Activated T-cell treated with anti-CD3 and anti-CD28 coated beads for 48 hours (primary cell): ENCODE data around the gene DDR1.
A peak's percentile ranks its signal among the peaks of the same experiment; 100 is the strongest.
"Not testable (repeated sequence)": the region's sequence is repeated elsewhere in the genome, so short reads cannot be mapped to it uniquely, and the experiment has no call there.

Experiments
- DNase-seq: peaks from one replicate; pipeline ENCODE4 v3.0.0-alpha.2; 2020; ENCODE audit warnings: low read depth

Gene DDR1

DNA sequence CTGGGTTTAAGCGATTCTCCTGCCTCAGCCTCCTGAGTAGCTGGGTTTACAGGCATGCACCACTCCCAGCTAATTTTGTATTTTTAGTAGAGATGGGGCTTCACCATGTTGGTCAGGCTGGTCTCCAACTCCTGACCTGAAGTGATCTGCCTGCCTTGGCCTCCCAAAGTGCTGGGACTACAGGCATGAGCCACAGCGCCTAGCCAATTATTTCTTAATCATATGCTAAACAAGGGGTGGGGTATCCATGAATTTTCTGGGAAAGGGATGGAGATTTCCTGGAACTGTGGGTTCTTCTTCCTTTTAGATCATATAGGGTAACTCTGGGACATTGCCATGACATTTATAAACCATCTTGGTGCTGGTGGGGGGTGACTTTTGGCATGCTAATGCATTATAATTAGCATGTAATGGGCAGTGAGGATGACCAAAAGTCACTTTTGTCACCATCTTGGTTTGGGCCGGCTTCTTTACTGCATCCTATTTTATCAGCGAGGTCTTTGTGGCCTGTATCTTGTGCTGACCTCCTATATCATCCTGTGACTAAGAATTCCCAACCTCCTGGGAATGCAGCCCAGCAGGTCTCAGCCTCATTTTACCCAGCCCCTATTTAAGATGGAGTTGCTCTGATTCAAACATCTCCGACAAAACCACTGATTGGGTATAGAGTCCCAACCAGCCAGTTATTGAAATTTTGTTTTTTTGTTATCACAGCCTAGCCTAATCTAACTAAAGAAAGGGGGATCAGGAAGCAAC lies 29.9 kb upstream of the DDR1 start:
- no peak for DNase-seq

- no peak for DNase-seq
Observed at GRCh38 chr6:30855429-30856075, 28.8 kb upstream of the DDR1 start.

GRCh38 chr6:30857112-30857511 lies 27.2 kb upstream of the DDR1 start:
- no peak for DNase-seq

GRCh38 chr6:30857549-30857948 lies 26.8 kb upstream of the DDR1 start:
- no peak for DNase-seq

GRCh38 chr6:30859726-30860125 lies 24.6 kb upstream of the DDR1 start:
- not testable (repeated sequence) for DNase-seq

DNA sequence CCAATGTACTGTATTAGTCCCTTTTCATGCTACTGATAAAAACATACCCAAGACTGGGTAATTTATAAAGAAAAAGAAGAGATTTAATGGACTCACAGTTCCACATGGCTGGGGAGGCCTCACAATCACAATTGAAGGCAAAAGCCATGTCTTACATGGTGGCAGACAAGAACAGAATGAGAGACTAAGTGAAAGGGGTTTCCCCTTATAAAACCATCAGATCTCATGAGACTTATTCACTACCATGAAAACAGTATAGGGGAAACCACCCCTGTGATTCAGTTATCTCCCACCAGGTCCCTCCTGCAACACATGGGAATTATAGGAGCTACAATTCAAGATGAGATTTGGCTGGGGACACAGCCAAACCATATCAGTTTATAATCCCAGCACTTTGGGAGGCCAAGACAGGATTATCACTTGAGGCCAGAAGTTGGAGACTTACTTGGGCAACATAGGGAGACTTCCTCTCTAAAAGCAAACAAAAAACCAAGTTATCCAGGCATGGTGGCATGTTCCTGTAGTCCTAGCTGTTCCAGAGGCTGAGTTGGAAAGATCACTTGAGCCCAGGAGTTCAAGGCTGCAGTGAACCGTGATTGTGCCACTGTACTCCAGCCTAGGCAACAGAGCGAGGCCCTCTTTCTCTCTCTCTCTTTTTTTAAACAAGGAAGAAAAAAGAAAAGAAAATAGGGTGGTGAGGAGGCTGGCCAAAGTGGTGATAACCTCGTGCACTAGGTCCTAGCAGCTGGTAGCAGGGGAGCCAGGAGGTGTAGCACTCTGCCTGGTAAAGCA lies 22.9 kb upstream of the DDR1 start:
- DNase-seq = no peak

DNA sequence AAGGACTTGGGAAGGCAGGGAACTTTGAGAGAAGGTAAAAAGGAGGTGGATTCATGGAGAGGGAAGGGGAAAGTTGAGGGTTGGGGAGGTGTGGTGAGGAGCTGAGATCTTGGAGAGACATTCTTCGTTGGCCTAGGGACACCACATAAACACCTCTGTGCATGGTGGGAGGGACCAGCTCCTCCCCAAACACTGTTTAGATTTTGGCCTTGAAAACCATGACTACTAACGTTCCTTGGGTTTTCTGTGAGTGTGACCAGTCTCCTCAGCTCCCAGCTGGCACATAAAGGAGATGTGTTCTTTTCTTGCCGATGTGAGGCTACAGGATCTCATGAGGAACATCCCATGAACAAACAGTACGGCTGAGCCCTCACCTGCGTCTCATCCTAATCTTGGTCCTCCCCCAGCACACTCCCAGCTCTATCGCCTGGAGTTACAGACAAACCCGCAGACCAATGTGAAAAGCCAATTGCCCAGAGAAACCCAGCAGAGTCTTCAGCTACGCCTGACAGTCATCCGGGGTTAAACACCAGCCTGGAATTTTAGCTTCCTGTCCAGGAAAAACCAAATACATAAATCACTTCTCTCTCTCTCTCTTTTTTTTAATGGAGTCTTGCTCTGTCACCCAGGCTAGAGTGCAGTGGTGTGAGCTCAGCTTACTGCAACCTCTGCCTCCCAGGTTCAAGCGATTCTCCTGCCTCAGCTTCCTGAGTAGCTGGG lies 22.0 kb upstream of the DDR1 start:
- DNase-seq = no peak

DNA sequence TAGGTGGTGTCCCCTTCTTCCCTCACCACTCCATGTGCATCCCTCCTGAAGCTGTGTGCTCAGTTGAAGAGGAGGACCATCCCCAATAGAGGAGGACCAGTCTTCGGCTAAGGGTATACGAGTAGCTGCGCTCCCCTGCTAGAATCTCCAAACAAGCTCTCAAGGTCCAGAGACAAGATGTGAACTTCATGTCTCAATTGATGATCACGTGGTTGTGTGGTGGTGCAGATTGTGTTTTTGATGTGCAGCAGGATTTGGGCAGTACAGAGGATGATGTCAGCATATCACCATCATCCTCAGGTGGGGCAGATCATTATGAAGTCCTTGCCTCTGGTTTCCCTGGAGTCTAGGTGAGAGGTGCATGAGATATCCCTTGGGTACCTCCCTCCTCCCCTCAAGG lies 20.0 kb upstream of the DDR1 start:
- DNase-seq = no peak

DNA sequence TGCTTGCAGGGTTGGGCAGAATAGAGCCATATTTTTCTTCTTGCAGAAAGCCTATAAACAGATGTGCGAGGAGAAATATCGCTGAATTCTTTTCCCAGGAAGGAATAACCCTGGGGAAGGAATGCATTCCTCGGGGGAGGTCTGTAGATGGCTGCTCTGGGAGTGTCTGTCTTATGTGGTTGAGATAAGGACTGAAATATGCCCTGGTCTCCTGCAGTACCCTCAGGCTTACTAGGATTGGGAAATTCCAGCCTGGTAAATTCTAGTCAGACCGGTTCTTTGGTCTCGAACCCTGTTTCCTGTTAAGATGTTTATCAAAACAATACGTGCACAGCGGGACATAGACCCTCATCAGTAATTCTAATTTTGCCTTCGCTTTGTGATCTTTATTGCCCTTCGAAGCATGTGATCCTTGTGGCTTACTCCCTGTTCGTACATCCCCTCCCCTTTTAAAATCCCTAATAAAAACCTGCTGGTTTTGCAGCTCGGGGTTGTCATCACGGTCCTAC lies 15.0 kb upstream of the DDR1 start:
- DNase-seq = not testable (repeated sequence)

DNA sequence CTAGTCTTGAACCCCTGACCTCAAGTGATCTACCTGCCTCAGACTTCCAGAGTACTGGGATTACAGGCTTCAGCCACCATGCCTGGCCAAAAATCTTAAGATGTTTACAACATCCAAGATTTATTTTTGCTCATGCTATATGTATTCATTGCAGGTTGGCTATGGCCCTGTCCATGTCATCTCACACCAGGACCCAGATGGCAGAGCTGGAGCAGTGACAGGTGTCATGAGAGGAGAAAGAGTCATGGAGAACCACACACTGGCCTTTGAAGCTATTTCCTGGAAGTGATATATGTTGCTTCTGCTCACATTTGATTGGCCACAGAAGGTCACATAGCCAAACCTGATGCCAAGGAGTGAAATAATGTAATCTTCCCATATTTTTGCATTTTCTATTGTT lies 13.8 kb upstream of the DDR1 start:
- no peak for DNase-seq

DNA sequence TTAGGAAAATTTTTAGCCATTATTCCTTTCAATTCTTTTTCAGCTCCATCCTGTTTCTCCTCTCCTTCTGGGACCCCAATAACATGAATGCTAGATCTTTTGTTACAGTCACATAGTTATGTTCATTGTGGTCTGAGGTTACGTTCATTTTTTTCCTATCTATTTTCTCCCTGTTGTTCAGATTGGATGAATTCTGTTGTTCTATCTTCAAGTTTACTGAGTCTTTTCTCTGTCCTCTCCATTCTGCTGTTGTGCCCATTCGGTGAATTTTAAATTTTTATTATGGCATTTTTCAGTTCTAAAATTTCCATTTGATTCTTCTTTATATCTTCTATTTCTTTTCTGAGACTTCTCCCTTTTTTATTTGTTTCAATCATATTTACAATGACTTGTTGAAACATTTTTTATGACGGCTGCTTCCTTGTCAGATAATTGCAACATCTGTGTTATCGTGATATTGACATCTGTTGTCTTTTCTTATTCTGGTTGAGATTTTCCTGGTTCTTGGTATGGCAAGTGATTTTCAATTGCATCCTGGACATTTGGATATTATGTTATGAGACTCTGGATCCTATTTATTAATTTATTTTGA lies 12.6 kb upstream of the DDR1 start:
- no peak for DNase-seq

GRCh38 chr6:30873137-30873640 lies 11.1 kb upstream of the DDR1 start:
- no peak for DNase-seq

DNA sequence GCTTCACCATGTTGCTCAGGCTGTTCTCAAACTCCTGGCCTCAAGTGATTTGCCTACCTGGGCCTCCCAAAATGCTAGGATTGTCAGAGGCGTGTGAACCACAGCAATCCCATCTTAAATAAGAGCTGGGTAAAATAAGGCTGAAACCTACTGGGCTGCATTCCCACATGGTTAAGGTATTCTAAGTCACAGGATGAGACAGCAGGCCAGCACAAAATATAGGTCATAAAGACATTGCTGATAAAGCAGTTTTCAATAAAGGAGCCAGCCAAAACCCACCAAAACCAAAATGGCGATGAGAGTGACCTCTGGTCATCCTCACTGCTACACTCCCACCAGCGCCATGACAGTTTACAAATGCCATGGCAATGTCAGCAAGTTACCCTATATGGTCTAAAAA lies 10.5 kb upstream of the DDR1 start:
- not testable (repeated sequence) for DNase-seq

DNA sequence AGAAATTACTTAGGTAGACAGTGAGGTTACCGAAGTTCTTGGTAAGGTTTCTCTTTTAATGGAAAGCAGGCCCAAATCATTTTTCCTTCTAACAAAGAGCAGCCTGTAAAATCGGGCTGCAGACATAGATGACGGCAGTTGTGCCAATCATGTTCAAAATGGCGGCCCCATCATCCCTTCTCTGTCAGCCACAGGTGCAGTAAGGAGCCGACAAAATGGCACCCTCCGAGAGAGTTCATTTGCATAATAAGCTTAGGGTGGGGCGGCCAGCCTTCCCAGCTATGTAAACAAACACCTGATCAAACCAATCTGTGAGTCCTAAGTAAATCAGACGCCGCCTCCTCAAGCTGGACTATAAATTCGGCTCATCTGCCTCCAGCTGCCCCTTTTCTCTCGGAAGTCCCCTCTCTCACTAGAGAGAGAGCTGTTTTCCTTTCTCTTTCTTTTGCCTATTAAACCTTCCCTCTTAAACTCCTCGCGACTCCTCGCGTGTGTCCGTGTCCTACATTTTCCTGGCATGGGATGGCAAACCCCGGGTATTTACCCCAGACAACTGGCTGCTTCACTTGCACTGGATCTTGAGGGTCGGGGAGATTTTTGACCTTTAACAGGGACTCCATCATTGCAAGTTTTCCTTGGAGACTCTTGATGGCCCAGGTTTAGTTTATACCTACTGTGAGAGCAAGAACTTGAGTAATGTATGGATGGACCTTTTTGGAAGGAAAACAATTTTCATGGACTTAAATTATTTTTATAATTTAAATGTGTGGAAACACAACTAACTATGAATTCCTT lies 8.9 kb upstream of the DDR1 start:
- no peak for DNase-seq

GRCh38 chr6:30876039-30876730 lies 8.1 kb upstream of the DDR1 start:
- DNase-seq = no peak

DNA sequence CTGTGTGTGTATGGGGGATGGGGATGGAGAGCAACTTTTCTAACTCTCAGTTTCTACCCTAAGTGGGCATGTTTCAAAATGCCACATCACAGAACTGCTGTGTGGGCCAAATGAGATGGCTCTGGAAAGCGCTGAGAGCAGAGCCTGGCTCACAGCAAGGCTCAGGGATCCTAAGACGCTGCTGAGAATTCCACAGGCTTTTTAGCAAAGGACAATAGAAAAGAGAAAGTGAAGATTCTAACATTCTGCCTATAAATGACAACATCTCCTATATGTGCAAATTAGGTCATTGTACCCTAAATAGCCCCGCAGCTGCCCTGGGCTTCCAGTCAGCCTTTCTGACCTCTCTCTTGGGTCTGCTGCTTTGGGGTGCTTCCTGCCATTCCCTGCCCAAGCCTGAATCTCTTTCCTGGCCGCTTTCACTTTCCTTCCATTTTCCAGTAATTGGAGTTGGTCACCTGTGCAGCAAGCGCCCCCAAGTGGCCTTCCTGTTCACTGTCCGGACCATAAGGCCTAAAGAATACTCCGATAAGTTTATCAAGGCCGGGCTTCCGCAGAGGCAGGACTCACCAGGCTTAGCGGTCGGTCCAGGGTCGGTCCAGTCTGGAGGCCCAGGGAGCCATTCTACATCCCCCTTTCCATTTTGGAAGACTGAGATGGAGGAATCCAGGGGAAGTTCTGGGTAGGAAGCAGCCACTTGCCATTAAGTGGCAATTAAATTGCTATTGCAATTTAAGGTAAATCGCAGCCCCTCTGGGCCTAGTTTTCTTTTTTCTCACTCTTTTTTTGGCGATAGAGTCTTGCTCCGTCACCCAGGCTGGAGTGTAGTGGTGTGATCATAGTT lies 6.7 kb upstream of the DDR1 start:
- peak; percentile 61 for DNase-seq

DNA sequence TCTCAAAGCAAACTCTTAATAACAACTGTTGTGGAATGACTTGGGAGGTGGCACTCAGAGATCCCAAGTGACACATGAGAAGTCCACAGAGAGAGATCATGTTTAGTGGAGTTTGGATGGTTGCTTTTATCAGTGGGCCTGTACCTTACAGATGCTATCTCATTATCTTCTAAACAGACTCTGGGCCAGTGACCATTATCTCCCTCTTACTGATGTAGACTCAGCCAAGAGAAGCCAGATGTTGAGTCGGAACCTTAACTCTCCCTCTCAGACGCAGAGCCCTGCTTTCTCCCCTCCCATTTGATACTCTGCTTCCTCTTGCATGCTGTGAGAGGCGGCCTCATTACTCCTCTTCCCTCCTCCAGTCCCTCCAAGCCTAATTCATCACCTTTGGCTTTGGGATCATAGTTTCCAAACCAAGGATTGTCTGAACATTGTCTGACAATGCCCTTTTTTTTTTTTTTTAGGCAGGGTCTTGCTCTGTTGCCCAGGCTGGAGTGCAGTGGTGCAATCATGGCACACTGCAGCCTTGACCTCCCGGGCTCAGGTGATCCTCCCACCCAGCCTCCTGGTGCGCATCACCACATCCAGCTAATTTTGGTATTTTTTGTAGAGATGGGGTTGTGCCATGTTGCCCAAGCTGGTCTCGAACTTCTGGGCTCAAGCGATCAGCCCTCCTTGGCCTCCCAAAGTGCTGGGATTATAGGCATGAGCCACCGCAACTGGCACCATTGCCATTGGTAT lies 4.5 kb upstream of the DDR1 start:
- DNase-seq = no peak

DNA sequence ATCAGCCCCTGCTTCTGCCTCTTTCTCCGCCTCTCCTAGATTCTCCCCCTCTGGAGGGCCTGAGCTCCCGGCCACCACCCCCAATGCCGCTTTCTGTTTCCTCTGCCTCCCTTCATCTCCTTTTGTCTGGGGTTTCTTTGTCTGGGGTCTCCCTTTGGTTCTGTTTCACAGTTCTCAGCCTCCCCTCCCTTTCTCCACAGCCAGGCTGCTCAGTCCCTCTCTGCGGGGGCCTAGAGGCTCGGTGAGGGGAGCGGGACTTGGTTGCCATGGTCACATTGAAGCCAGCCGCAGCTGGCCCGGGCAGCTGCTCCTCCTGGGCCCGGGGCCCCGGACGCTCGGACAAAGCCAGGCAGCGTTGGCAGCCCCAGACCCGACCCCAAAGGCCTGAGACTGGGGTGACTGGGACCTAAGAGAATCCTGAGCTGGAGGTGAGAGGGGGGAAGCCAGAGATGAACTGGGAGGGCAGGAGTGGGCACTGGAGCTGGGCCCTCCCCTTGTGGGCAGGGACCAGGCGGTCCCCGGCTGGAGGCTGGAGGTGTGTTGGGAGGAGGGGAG lies 3.5 kb upstream of the DDR1 start:
- DNase-seq = no peak
